GM12891 (cell line): ENCODE data around the gene ACSL4. TPM values are rescaled to one million over a fixed set of nuclear protein-coding genes. Genes with fewer than 3 reads are reported as not detected.

Experiments
- DNase-seq: peaks from one replicate; pipeline ENCODE4 v3.0.0; 2011; ENCODE audit warnings: low spot score; ENCODE audit not compliant: insufficient read length
- FAIRE-seq: peaks from 2 replicates; lab custom pipeline; 2011; peaks lifted over from hg19 to GRCh38; lab: Jason Lieb, UNC
- PAX5 ChIP-seq: IDR thresholded peaks from 2 replicates; pipeline ENCODE4 v1.6.1; 2011; ENCODE audit warnings: low read length, moderate library complexity, mild to moderate bottlenecking; ENCODE audit not compliant: insufficient read depth, severe bottlenecking
- POLR2A ChIP-seq: IDR thresholded peaks from 2 replicates; pipeline ENCODE4 v1.6.1; 2011; ENCODE audit warnings: low read depth, low read length, control low read depth
- POLR2AphosphoS5 ChIP-seq: IDR thresholded peaks from 2 replicates; pipeline ENCODE4 v1.6.1; 2011; ENCODE audit warnings: low read depth, low read length, control low read depth
- POU2F2 ChIP-seq: IDR thresholded peaks from 2 replicates; pipeline ENCODE4 v1.6.1; 2011; ENCODE audit warnings: low read depth, mild to moderate bottlenecking, control low read depth, low read length, moderate library complexity
- SPI1 ChIP-seq: IDR thresholded peaks from 2 replicates; pipeline ENCODE4 v1.6.1; 2011; ENCODE audit warnings: low read depth, low read length, control low read depth
- TAF1 ChIP-seq: IDR thresholded peaks from 2 replicates; pipeline ENCODE4 v1.6.1; 2011; ENCODE audit warnings: low read depth, low read length, control low read depth
- polyA plus RNA-seq: library from polyadenylated mRNA; unstranded; fragments of >200 nt; gene quantifications from one replicate; pipeline ENCODE4 v1.2.1, GENCODE V29; 2012; ENCODE audit warnings: low read depth, missing spikeins, inconsistent platforms; ENCODE audit not compliant: missing spikeins

The ACSL4 gene
- polyA plus RNA-seq: 13.1 TPM

GRCh38 chrX:109732807-109733612 lies at the start of gene ACSL4:
Gene ACSL4 (minus strand): TSS chrX:109733257. CDS start chrX:109683363, 49,894 bp downstream.
- DNase-seq (peak; percentile 53), FAIRE-seq (peak; percentile 70)
- no peak for TF ChIP-seq POU2F2
- peak; percentile 53; the same call in 1 of the 2 replicates for TF ChIP-seq POLR2AphosphoS5
- TF ChIP-seq TAF1: 0 out of 2 replicates have a peak, but pooled peaks have one; percentile 6
- peak; percentile 58 for TF ChIP-seq POLR2A

DNA sequence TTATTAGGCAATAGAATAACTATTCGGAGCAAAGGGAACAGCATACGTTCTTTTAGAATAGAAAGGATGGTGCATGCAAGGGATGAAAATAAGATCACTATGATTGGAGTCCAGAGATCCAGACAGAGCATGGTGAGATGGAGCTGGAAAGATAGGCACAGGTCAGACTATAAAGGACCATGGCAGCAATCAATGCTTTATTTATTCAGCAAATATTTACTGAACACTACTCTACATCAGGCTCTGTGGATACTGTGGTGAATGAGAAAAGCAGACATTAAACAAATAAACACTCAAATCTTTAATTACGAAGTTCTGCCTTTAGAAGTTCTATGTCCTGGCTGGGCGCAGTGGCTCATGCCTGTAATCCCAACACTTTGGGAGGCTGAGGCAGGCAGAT lies 44.7 kb upstream of the ACSL4 start:
- TF ChIP-seq SPI1 (no peak), TAF1 (no peak), POU2F2 (no peak), POLR2A (no peak), PAX5 (no peak), POLR2AphosphoS5 (no peak)
- no peak for DNase-seq
- FAIRE-seq: no peak

DNA sequence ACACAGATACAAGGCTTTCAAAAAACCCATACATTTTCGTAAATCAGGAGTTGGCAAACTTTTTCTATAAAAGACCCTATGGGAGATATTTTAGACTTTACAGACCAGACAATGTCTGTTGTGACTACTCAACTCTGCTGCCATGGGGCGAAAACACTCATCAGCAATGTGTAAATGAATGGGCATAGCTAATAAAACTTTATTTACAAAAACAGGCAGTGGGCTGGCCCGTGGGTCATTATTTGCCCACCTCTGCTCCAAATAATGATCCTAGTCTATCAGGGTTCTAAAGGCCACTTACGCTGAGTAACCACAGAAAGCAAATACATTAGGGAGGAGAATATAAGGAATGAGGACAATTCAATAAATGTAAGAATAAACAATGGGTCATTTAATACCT lies 43.9 kb upstream of the ACSL4 start:
- TF ChIP-seq POU2F2 (no peak), SPI1 (no peak), TAF1 (no peak), POLR2A (no peak), PAX5 (no peak), POLR2AphosphoS5 (no peak)
- DNase-seq (no peak), FAIRE-seq (no peak)

GRCh38 chrX:109776432-109776831 lies 43.4 kb upstream of the ACSL4 start:
- no peak for FAIRE-seq
- no peak for DNase-seq
- no peak for TF ChIP-seq POLR2A
- no peak for TF ChIP-seq POLR2AphosphoS5
- no peak for TF ChIP-seq PAX5
- TF ChIP-seq SPI1: no peak
- TF ChIP-seq POU2F2: no peak
- no peak for TF ChIP-seq TAF1

DNA sequence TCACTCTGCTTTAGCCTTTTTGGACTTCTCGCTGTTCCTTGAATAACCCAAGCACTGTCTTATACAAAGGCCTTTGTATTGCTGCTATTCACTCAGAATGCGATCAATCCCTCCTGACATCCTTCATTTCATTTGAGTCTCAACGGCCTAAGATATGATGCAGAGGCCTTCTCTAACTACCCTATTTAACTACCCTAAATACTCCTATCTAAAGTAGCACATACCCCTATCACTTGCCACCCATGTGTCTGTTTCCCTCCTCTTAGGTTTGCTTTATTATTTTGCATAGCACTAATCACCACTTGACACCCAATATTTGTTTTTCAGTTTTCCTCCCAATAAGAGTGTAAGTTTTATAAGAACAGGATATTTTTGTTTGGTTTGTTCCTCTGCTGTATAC lies 42.3 kb upstream of the ACSL4 start:
- TF ChIP-seq SPI1: no peak
- no peak for TF ChIP-seq TAF1
- no peak for TF ChIP-seq PAX5
- TF ChIP-seq POLR2A: no peak
- no peak for TF ChIP-seq POU2F2
- no peak for TF ChIP-seq POLR2AphosphoS5
- FAIRE-seq (peak; percentile 9), DNase-seq (no peak)

- FAIRE-seq (peak; percentile 92), DNase-seq (no peak)
- TF ChIP-seq POLR2A (no peak), POU2F2 (peak; percentile 94), POLR2AphosphoS5 (peak; percentile 19; the same call in 1 of the 2 replicates)
These were observed 41.6 kb upstream of the ACSL4 start for GRCh38 chrX:109774706-109775105.

DNA sequence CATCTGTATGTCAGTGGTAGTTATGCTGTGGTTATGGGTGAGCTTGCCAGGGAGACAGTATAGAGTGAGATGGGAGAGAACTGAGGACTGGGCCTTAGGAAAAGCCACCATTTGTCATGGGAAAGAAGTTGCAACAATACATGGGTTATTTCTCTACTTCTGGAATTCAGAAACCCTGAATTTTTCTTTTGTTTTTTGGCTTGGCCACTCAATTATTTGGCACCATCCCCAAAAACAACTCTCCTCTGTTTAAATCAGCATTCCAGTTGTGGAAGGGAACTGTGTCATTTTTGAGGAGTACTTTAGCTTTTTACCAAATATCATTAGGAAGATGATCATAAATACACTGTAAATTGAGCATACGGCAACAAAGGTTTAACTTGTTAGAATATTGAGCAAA lies 41.1 kb upstream of the ACSL4 start:
- DNase-seq: no peak
- FAIRE-seq: no peak
- TF ChIP-seq TAF1 (no peak), SPI1 (no peak), POU2F2 (no peak), POLR2A (no peak), PAX5 (no peak), POLR2AphosphoS5 (no peak)

GRCh38 chrX:109773374-109773773 lies 40.3 kb upstream of the ACSL4 start:
- DNase-seq: no peak
- peak; percentile 45 for FAIRE-seq
- no peak for TF ChIP-seq TAF1
- TF ChIP-seq POLR2AphosphoS5: no peak
- TF ChIP-seq SPI1: no peak
- no peak for TF ChIP-seq POLR2A
- no peak for TF ChIP-seq PAX5
- TF ChIP-seq POU2F2: no peak

DNA sequence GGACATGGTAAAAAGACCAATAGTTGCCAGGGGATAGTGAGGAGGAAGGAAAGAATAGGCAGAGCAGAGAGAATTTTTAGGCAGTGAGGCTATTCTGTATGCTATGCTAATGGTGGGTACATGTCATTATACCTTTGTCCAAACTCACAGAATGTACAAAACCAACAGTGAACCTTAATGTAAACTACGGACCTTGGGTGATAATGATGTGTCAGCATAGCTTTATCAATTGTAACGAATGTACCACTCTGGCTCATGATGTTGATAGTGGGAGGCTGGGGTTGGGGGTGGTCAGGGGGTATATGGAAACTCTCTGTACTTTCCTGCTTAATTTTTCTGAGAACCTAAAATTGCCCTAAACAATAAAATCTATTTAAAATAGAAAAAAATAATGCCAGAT lies 37.7 kb upstream of the ACSL4 start:
- DNase-seq (no peak), FAIRE-seq (no peak)
- no peak for TF ChIP-seq PAX5
- no peak for TF ChIP-seq SPI1
- TF ChIP-seq TAF1: no peak
- no peak for TF ChIP-seq POU2F2
- TF ChIP-seq POLR2AphosphoS5: no peak
- no peak for TF ChIP-seq POLR2A

GRCh38 chrX:109760922-109761250 lies 27.8 kb upstream of the ACSL4 start:
- no peak for FAIRE-seq
- no peak for DNase-seq
- no peak for TF ChIP-seq POLR2AphosphoS5
- TF ChIP-seq PAX5: no peak
- TF ChIP-seq POU2F2: no peak
- no peak for TF ChIP-seq SPI1
- TF ChIP-seq TAF1: no peak
- TF ChIP-seq POLR2A: no peak

GRCh38 chrX:109760209-109760921 lies 27.3 kb upstream of the ACSL4 start:
- no peak for TF ChIP-seq POLR2A
- no peak for TF ChIP-seq TAF1
- no peak for FAIRE-seq
- DNase-seq: no peak
